ENCODE results near the gene HUS1.
A peak's percentile ranks its signal among the peaks of the same experiment; 100 is the strongest.

Gene HUS1

GRCh38 chr7:47979832-47980181 is 392 bp upstream of the HUS1 start:
- no peak for DNase-seq (ENCODE audit: low spot score)

GRCh38 chr7:47978790-47979144 is 648 bp downstream of the HUS1 start:
- DNase-seq (ENCODE audit: low spot score) = no peak

- DNase-seq (ENCODE audit: low spot score) = no peak
Observed at GRCh38 chr7:47973739-47974138, 5.7 kb downstream of the HUS1 start.

- DNase-seq (ENCODE audit: low spot score) = no peak
Observed at GRCh38 chr7:47970761-47971160, 8.7 kb downstream of the HUS1 start.

- DNase-seq (ENCODE audit: low spot score) = peak; percentile 85
Observed at GRCh38 chr7:47968847-47969774, 10.3 kb downstream of the HUS1 start.

- no peak for DNase-seq (ENCODE audit: low spot score)
Observed at GRCh38 chr7:47967708-47968107, 11.7 kb downstream of the HUS1 start.

GRCh38 chr7:47967123-47967522 is 12.3 kb downstream of the HUS1 start:
- DNase-seq (ENCODE audit: low spot score) = no peak

- DNase-seq (ENCODE audit: low spot score) = no peak
Observed at GRCh38 chr7:47965456-47965855, 14.0 kb downstream of the HUS1 start.

GRCh38 chr7:47962262-47962661 is 17.2 kb downstream of the HUS1 start:
- no peak for DNase-seq (ENCODE audit: low spot score)

GRCh38 chr7:47957156-47957555 is 22.3 kb downstream of the HUS1 start:
- no peak for DNase-seq (ENCODE audit: low spot score)

- DNase-seq (ENCODE audit: low spot score) = no peak
Observed at GRCh38 chr7:47956220-47956619, 23.2 kb downstream of the HUS1 start.

- DNase-seq (ENCODE audit: low spot score) = no peak
Observed at GRCh38 chr7:47954231-47954911, 25.0 kb downstream of the HUS1 start.

GRCh38 chr7:47953822-47954221 is 25.6 kb downstream of the HUS1 start:
- no peak for DNase-seq (ENCODE audit: low spot score)

GRCh38 chr7:47952224-47952623 is 27.2 kb downstream of the HUS1 start:
- no peak for DNase-seq (ENCODE audit: low spot score)

GRCh38 chr7:47951374-47951773 is 28.0 kb downstream of the HUS1 start:
- peak; percentile 62 for DNase-seq (ENCODE audit: low spot score)

- DNase-seq (ENCODE audit: low spot score) = no peak
Observed at GRCh38 chr7:47950714-47951113, 28.7 kb downstream of the HUS1 start.

GRCh38 chr7:47949703-47950102 is 29.7 kb downstream of the HUS1 start:
- DNase-seq (ENCODE audit: low spot score) = no peak

- DNase-seq (ENCODE audit: low spot score) = no peak
Observed at GRCh38 chr7:47948141-47948790, 31.1 kb downstream of the HUS1 start, which contains the start of gene PKD1L1. TSS of gene PKD1L1 (minus strand) at chr7:47948466. CDS start at chr7:47948440, 26 bp downstream.

GRCh38 chr7:47947355-47947749 is 32.1 kb downstream of the HUS1 start:
- DNase-seq (ENCODE audit: low spot score) = no peak

- DNase-seq (ENCODE audit: low spot score) = no peak
Observed at GRCh38 chr7:47946581-47947354, 32.6 kb downstream of the HUS1 start.

GRCh38 chr7:47945261-47946015 is 34.0 kb downstream of the HUS1 start:
- peak; percentile 68 for DNase-seq (ENCODE audit: low spot score)

Data from HuH-7 (cell line).